NB4 (cell line): ENCODE results near the gene BDKRB2.

Experiments
- DNase-seq: peaks from one replicate; pipeline ENCODE4 v3.0.0; 2010; ENCODE audit warnings: low read depth
- H3K4me3 ChIP-seq: one replicate; pipeline ENCODE4 v1.5.1; 2011; ENCODE audit warnings: mild to moderate bottlenecking, low read depth, low read length, moderate library complexity
- CTCF ChIP-seq: IDR thresholded peaks from one replicate; pipeline ENCODE4 v1.5.1; 2012; ENCODE audit warnings: low read depth, low read length
- MYC ChIP-seq: IDR thresholded peaks from 2 replicates; pipeline ENCODE4 v1.6.1; 2011; ENCODE audit warnings: low read depth, low read length
- POLR2A ChIP-seq: IDR thresholded peaks from 2 replicates; pipeline ENCODE4 v1.6.1; 2011; ENCODE audit warnings: mild to moderate bottlenecking; ENCODE audit not compliant: insufficient read length; ENCODE audit errors: extremely low read depth
- TF ChIP-seq, protein P1 (sequence below): IDR thresholded peaks from 2 replicates; pipeline ENCODE4 v1.6.1; 2011; ENCODE audit warnings: low read depth, low read length

Gene BDKRB2

DNA sequence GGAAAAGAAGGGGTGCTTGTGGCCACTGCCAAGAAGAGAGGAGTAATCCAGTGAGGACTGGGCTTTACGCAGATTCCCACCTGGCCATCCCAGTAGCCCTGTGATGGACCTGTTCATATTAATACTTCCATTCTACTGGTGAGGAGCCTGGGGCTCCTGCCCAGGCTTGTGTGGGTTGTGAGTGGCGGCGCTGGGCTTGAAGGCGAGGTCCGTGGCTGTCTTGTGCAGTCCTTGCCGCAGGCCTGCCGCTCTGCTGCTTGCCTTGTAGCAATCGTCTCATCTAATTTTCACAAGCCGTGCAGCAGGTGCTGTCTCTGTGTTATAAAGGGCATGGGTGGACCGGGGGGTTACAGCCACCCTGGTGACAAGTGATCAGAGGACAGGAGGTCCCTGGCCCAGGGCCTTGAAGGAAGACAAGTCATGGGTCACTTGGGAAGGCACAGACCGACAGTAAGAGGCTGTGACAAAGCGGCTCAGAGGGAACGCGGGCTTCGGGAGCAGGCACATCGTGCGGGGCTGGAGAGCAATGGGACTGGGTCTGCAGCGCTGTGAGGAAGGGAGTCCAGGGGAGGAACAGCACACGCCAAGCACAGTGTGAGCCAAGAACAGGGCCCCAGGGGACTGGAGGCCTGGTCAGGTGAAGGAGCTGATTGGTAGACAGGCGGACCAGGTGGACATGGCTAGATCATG, 7.3 kb upstream of the BDKRB2 start:
- H3K4me3 ChIP-seq = no peak overlapping the region

DNA sequence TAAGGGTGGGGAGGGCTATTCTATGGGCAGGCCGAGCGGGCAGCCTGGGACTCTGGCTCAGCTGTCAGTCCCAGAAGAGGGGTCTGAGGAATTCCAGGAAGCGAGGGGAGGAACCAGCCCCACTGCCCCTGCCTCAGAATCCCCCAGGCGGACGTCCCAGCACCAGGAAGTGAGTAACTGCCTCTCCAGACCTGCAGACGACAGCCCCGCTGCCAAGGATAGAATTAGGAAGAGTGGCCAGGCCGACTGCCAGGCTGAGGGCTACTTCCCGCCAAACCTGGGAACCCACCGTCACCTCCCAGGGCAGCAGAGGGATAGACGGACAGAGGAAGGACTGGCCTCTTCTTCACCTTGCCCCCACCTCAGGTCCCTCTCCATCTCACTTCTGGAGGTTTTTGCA, 6.7 kb upstream of the BDKRB2 start:
- DNase-seq = no peak
- TF ChIP-seq MYC (no peak), CTCF (no peak)

More for the DNA sequence above, 7.3 kb upstream of the BDKRB2 start:
- TF ChIP-seq, protein P1, sequence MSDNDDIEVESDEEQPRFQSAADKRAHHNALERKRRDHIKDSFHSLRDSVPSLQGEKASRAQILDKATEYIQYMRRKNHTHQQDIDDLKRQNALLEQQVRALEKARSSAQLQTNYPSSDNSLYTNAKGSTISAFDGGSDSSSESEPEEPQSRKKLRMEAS = no peak
- TF ChIP-seq POLR2A (no peak), MYC (no peak)
- DNase-seq = no peak

GRCh38 chr14:96198430-96199130, 6.1 kb upstream of the BDKRB2 start:
- no peak overlapping the region for H3K4me3 ChIP-seq
- peak; percentile 13 for DNase-seq
- TF ChIP-seq, protein P1 = no peak
- no peak for TF ChIP-seq POLR2A
- TF ChIP-seq MYC = no peak
- no peak for TF ChIP-seq CTCF

More for the DNA sequence above, 6.7 kb upstream of the BDKRB2 start:
- no peak overlapping the region for H3K4me3 ChIP-seq

DNA sequence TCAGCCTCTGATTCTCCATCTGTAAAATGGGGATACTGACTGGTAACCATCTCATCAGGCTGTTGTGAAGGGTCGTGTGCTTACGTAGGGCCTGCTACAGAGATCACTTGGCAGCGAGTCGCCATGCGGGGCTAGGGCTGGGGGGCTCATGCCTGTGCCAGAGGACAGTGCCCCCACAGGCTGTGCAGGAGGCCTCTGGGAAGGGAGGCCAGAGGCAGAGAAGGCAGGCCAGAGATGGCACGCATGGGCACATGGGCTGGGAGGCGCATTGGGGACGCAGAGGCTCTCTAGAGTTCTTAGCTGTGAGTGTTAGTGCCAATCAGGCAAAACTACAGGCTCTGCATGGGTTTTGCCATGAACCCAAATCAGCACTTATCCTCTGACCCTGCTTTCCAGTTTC, 3.5 kb upstream of the BDKRB2 start:
- TF ChIP-seq CTCF (no peak), POLR2A (no peak), MYC (no peak)
- TF ChIP-seq, protein P1 = no peak
- DNase-seq = no peak
- H3K4me3 ChIP-seq = no peak overlapping the region

DNA sequence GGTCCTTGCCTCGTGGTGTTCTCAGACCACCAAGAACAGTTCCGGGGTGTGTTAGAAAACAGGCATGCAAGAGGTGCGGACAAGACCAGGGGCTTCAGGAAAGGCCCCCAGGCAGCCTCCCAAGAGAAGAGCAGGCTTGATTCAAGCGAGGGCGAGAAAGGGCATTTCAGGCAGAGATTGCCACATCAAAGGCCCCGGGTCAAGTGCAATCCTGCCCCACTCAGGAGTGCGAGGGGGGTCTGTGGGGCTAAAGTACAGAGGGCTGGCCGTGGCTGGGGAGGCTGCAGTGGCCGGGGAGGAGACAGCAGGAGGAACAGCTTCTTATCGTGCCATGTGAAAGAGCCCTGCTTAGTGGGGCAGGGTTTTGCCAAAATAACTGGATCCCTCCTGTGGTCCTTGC, 2.7 kb upstream of the BDKRB2 start:
- TF ChIP-seq POLR2A (no peak), MYC (no peak), CTCF (no peak)
- TF ChIP-seq, protein P1 = no peak
- H3K4me3 ChIP-seq = no peak overlapping the region
- DNase-seq = no peak

DNA sequence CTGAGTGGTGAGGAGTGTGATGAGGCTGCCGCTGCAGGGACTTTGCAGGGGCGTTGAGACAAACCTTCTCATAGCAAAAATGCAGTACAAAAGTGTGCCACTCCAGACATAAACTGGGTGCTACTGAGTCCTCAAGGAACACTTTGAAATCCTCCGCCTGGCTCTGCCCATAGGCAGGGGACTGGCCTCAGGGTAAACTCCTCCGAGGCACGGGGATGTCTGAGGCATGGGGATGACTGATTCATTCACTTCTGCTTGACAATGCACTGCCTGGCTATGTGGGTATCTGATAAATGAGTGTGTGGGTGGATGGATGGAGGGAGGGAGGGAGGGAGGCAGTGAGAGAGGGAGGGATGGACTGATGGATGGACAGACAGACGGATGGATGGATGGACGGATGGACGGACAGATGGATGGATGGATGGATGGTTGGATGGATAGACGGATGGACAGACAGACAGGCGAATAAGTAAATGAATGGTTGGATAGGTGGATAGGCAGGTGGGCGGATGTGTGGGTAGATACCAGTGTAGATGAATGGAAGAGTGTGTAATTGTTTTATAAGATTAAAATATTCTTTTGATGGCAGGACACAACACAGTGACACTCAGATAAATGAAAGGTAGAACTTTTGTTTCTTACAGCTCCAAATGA, 2.1 kb upstream of the BDKRB2 start:
- H3K4me3 ChIP-seq = no peak overlapping the region
- TF ChIP-seq POLR2A = no peak
- TF ChIP-seq, protein P1 = no peak
- no peak for TF ChIP-seq MYC
- no peak for TF ChIP-seq CTCF
- DNase-seq = no peak
